Mammary epithelial cell (primary cell): ENCODE results near the gene MYCBPAP.

Source experiments
- CTCF ChIP-seq, 2 donors: IDR thresholded peaks in 1 of 2; conservative IDR thresholded peaks in 1 of 2; 2 replicates each; pipeline ENCODE4 v1.5.1; 2011 to 2012; ENCODE audit warnings: inconsistent platforms in 2 of 2, low read length in 2 of 2, mild to moderate bottlenecking in 2 of 2, control low read depth in 1 of 2, low read depth in 1 of 2; ENCODE audit not compliant: insufficient read depth in 1 of 2; ENCODE audit errors: extremely low read depth in 1 of 2
- EZH2 ChIP-seq: IDR thresholded peaks from 2 replicates; pipeline ENCODE4 v1.6.1; 2012; ENCODE audit warnings: low read length, inconsistent platforms, borderline replicate concordance

- no peak for TF ChIP-seq CTCF (conservative IDR thresholded peaks at IDR 0.05 in 1 of 2, IDR thresholded peaks at IDR 0.05 in 1 of 2; ENCODE audit: extremely low read depth in 1 of 2, insufficient read depth in 1 of 2, low read depth in 1 of 2, low read length in 2 of 2)
- no peak for TF ChIP-seq EZH2
Observed at GRCh38 chr17:50577451-50577954, 69.3 kb downstream of the MYCBPAP start.
